Central memory CD4-positive, alpha-beta T cell (primary cell): Measurements from ENCODE around the gene ACTN2.
"Not testable (repeated sequence)": the region's sequence is repeated elsewhere in the genome, so short reads cannot be mapped to it uniquely, and the experiment has no call there.

Source experiments
- DNase-seq: peaks from one replicate; pipeline ENCODE4 v3.0.0; 2022
- total RNA-seq, 3 experiments: gene quantifications; one replicate each; lab custom pipeline; 2026; lab: John Stamatoyannopoulos, UW

The ACTN2 gene
- 0 to 1.2 (median 0.28) reads per million in 3 experiments for total RNA-seq

- peak; percentile 12 for DNase-seq
Observed at GRCh38 chr1:236685917-236686814, at the start of gene ACTN2. Gene ACTN2 (plus strand): TSS chr1:236686499. CDS start chr1:236686674, 175 bp downstream.

GRCh38 chr1:236638945-236639344 is 47.4 kb upstream of the ACTN2 start:
- DNase-seq = no peak

DNA sequence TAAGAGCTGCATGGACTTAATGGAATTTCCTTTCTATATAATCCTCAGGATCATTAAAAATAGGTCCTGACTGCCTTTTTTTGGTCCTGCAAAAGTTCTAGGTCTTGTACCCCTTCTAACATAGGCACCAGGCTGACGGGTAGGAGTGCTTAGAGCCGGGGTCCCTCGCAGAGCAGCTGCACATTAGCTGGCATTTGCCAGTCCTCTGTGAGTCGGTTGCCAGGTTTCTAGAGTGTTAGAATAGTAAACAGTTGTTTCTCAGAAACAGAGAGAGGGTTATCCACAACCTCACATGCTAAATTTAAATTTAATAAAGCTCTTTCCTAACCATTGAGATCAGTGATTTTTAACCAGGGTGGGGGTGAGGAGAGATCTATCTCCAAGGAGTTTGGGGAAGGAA is 46.6 kb upstream of the ACTN2 start:
- no peak for DNase-seq

DNA sequence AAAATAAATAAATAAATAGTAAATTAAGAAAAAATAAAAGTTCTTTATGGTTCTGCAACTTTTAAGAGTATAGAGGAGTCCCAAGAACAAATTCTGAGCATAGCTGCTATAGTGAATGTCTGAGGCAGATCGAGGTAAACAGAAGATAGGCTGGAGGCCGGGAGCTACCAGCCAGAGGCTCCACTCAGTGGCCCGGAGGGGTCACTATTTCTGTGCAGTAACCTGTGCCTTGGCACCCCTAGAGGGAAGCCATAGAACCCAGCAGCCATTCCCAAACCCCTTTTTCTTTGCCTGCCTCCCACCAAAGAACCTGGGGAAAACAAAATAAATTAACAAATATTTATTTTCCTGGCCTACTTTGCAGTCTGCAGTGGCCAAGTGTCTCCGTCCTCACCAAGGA is 43.5 kb upstream of the ACTN2 start:
- DNase-seq = no peak

DNA sequence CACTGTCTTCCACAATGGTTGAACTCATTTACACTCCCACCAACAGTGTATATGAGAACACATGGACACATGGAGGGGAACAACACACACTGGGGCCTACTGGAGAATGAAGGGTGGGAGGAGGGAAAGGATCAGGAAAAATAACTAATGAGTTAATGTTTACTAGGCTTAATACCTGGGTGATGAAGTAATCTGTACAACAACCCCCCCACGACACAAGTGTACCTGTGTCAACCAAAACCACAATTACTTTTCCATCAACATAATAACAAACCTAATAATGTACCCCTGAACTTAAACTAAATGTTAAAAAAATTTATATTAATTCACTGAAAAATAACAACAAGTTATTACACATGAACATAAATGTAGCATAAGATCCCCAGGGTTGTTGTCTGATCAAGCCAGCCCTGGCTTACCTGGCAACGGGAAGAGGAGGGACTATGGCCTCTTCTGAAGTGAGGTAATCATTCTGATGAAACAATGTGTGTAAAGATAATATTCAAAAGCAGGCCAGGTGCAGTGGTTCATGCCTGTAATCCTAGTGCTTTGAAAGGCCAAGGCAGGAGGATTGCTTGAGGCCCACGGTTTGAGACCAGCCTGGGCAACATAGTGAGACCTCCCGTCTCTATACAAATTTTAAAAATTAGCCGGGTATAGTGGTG is 41.2 kb upstream of the ACTN2 start:
- no peak for DNase-seq

- DNase-seq = no peak
Observed at GRCh38 chr1:236654511-236654910, 31.8 kb upstream of the ACTN2 start.

GRCh38 chr1:236654957-236655356 is 31.3 kb upstream of the ACTN2 start:
- no peak for DNase-seq

DNA sequence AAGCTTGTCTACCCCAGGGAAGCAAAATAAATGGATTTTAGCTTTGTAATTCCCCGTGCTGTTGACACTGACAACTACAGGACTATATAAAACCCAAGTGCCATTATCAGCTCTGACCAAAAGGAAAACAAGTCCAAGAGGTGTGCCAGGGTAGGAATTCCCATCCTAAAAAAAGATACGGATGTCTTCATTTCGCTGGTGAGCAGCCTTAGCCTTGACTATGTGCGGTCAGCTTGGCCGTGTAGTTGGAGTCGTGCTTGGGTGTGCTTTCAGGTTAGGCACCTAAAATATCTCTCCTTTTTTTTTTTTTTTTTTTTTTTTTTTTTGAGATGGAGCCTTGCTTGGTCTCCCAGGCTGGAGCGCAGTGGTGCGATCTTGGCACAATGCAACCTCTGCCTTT is 28.9 kb upstream of the ACTN2 start:
- DNase-seq = no peak

GRCh38 chr1:236659792-236660587 is 26.3 kb upstream of the ACTN2 start:
- DNase-seq = no peak

DNA sequence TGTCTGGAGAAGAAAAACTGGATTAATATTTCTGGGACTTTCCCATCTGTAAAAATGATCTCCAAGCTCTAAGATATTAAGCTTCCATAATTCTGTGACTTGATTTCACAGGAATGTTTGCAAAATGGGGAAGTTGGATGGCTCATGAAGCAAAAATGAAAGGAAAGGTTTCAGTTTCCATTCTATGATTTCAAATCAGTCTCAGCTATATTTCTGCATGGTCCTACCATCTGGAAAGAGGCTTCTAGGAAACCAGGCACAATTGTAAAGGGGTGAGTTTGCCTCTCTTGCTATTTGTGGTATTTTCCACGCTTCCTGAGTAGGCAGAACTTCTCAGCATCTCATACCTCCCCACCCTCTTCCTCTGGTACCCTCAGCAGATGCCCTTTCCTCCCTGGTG is 22.4 kb upstream of the ACTN2 start:
- no peak for DNase-seq

GRCh38 chr1:236668909-236669308 is 17.4 kb upstream of the ACTN2 start:
- not testable (repeated sequence) for DNase-seq

DNA sequence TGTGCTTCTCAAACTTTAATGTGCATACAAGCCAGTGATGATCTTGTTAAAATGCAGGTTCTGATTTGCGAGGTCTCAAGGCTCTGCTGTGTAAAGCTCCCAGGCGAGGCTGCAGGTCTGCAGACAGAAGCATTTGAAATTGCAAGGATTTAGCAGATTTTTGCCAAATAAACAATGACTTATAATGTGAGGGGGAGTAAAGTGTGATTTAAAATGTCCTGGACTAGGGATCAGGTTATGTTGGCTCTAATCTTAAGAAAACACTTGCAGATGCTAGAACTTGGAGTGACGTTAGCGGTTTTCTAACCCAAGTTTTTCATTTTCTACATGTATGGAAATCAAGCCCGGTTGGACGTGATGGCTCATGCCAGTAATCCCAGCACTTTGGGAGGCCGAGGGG is 16.2 kb upstream of the ACTN2 start:
- DNase-seq = no peak

- no peak for DNase-seq
Observed at GRCh38 chr1:236673289-236673919, 12.9 kb upstream of the ACTN2 start.

GRCh38 chr1:236677641-236678235 is 8.6 kb upstream of the ACTN2 start:
- DNase-seq = no peak

GRCh38 chr1:236681219-236681618 is 5.1 kb upstream of the ACTN2 start:
- DNase-seq = no peak

GRCh38 chr1:236685205-236685916 is 938 bp upstream of the ACTN2 start:
- no peak for DNase-seq

DNA sequence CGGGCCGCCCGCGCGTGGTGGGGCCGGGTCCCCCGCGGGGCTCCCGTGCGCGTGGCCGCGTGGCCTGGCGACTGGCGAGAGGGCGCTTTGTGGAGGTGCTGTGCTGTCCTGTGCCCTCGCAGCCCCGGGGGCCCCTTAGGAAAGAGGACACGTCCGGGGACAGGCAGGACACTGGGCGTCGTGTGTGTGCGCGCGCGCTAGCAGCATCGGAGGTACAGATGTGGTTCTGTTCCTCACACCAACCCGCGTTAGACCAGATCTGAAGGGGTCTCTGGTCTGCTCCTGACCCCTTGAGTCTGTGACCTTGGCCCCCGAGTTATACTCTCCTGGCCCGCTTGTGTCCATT is 489 bp downstream of the ACTN2 start:
- DNase-seq = no peak

GRCh38 chr1:236687273-236687672 is 974 bp downstream of the ACTN2 start:
- DNase-seq = no peak

DNA sequence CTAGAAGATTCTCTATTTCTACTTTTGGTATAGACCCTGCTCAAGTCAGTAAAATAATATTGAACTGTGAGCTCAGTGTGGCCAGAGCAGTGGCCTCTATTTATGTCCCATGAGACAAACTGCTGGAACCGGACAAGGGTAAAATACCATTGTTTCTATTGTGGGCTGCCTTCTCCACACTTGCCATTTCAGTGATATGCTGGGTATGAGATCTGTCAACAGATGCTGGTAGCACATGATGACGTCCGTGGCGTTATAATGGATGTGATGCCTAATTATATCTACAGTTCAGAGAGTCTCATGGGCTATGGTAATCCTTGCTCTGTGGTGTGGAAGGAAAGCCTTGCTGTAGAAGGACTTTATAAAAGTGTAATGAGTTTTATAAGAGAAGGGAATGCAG is 2.4 kb downstream of the ACTN2 start:
- no peak for DNase-seq

GRCh38 chr1:236689713-236690569 is 3.6 kb downstream of the ACTN2 start:
- DNase-seq = no peak

DNA sequence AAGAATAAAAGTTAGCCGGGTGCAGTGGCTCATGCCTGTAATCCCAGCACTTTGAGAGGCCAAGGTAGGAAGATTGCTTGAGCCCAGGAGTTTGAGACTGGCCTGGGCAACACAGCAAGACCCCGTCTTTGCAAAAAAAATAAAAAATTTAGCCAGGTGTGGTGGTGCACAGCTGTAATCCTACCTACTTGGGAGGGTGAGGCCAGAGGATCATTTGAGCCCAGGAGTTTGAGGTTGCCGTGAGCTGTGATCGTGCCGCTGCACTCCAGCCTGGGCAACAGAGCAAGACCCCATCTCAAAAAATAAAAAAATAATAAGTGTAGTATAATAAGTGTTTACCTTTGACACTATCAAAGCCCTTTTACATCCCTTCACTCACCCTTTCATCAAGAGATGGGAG is 5.0 kb downstream of the ACTN2 start:
- no peak for DNase-seq
